Fibroblast of mammary gland (primary cell): ENCODE measurements around the gene FAM227B.
"Not testable (repeated sequence)": the region's sequence is repeated elsewhere in the genome, so short reads cannot be mapped to it uniquely, and the experiment has no call there.

Experiments used
- DNase-seq: peaks from one replicate; pipeline ENCODE4 v3.0.0-alpha.2; 2010; ENCODE audit warnings: low read depth
- H3K4me3 ChIP-seq: 2 replicates; pipeline ENCODE4 v1.5.1; 2011; ENCODE audit warnings: low read depth, mild to moderate bottlenecking, low read length, moderate library complexity; ENCODE audit not compliant: control insufficient read depth
- CTCF ChIP-seq: conservative IDR thresholded peaks from 2 replicates; pipeline ENCODE4 v1.5.1; 2011; ENCODE audit warnings: low read depth, low read length, inconsistent platforms; ENCODE audit not compliant: control insufficient read depth, insufficient read depth

Gene FAM227B

GRCh38 chr15:49538520-49538919 lies 82.1 kb downstream of the FAM227B start:
- no peak for TF ChIP-seq CTCF
- no peak for DNase-seq
- H3K4me3 ChIP-seq: no peak overlapping the region

DNA sequence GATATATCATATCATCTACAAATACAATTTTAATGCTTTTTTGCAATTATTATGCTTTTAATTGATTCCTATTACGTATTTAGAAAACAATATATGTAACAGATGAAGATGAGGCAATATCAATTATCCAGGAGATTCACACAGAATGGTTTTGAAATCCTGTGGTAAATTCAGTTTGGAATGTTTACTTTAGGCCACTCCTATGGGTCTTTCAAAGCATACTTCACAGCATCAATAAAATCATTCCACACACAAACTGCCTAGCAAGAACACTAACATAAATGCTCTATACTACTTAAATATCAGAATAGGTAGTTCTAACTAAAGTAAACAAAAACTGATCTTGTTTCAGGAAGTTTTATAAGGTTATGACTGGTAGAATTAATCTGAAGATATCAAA lies 90.5 kb downstream of the FAM227B start:
- H3K4me3 ChIP-seq: no peak overlapping the region
- TF ChIP-seq CTCF: no peak
- peak; percentile 40 for DNase-seq

- DNase-seq: no peak
- no peak overlapping the region for H3K4me3 ChIP-seq
- no peak for TF ChIP-seq CTCF
Observed at GRCh38 chr15:49528289-49528688, 92.3 kb downstream of the FAM227B start.

DNA sequence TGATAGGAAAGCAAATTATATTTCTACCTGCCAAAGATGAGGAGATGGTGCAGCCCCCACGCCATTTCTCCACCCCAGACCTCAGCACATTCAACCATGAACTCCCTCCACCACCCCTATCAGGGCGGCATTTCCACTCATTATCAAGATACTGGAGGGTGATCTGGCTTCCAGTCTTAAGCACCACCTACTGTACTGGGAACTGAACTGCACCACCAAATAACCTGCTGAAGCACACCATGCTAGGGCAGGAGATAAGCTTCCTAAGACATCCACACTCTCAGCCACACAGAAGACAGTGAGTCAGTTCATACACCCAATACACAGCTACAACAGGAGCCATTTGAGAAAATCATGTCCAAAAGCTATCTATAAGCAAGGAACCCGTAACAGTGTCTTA lies 98.8 kb downstream of the FAM227B start:
- peak; percentile 34 for TF ChIP-seq CTCF
- H3K4me3 ChIP-seq: no peak overlapping the region
- DNase-seq: peak; percentile 28

- H3K4me3 ChIP-seq, DNase-seq: not testable (repeated sequence)
Observed at GRCh38 chr15:49512739-49513138, 107.9 kb downstream of the FAM227B start.

GRCh38 chr15:49507261-49507660 lies 113.4 kb downstream of the FAM227B start:
- no peak overlapping the region for H3K4me3 ChIP-seq
- no peak for TF ChIP-seq CTCF
- DNase-seq: no peak

GRCh38 chr15:49506341-49506740 lies 114.3 kb downstream of the FAM227B start:
- no peak for DNase-seq
- TF ChIP-seq CTCF: no peak
- no peak overlapping the region for H3K4me3 ChIP-seq
